Measurements from ENCODE around the gene SMYD3. TPM values are rescaled to one million over a fixed set of nuclear protein-coding genes. Genes with fewer than 3 reads are reported as not detected.

SMYD3 gene
- total and polyA plus RNA-seq, 2 donors (not counting 3 experiments of a cell fraction or from before 2014, with no cell fraction given), result 16.0 to 32.1 TPM

GRCh38 chr1:246295968-246296367 is 211.1 kb downstream of the SMYD3 start:
- no peaks in the 10 kb centered on the region for H3K27me3 ChIP-seq (ENCODE audit: control insufficient read depth in 2 of 2, insufficient read depth in 2 of 2, low read length in 2 of 2)
- FAIRE-seq (peak; percentile 44), DNase-seq (ENCODE audit: low read depth, low spot score) (peak; percentile 53)
- intact Hi-C loops (cut with micrococcal nuclease) (loop anchor here (1.0 to 5.0 kb wide), 4 partner anchors 61 to 1144 kb away; partner anchors contain the start of gene KIF26B), dilution Hi-C loops (cut with MboI; ENCODE audit: extremely low pct_ligation_motif_present, low sequenced_read_pairs) (no loop called here)
- CTCF ChIA-PET, result interaction anchor here (1.2 kb wide), 1 partner anchor 22 kb away, joined by 3 read pairs; no protein-coding TSS in a partner anchor
- H3K79me2 ChIP-seq (ENCODE audit: control insufficient read depth, insufficient read depth, low read length), result no peaks in the 10 kb centered on the region
- H3K9ac ChIP-seq (replicated peaks; ENCODE audit: extremely low read depth, insufficient read depth, low read length), result peak overlapping the region; percentile 53
- POLR2A ChIA-PET, result no interaction called here
- peak overlapping the region; percentile 78 for H3K27ac ChIP-seq (ENCODE audit: insufficient read depth, low read depth, low read length)
- H3K36me3 ChIP-seq (ENCODE audit: control insufficient read depth in 2 of 2, extremely low read depth in 1 of 2, insufficient read depth in 2 of 2, low read length in 2 of 2), result no peaks in the 10 kb centered on the region
- BruUV-seq (replicated peaks), result no TSS peak
- H3K4me1 ChIP-seq (ENCODE audit: control insufficient read depth, extremely low read depth, insufficient read depth, low read length), result peaks cover 43% of the 10 kb centered on the region
- TF ChIP-seq, protein P1, sequence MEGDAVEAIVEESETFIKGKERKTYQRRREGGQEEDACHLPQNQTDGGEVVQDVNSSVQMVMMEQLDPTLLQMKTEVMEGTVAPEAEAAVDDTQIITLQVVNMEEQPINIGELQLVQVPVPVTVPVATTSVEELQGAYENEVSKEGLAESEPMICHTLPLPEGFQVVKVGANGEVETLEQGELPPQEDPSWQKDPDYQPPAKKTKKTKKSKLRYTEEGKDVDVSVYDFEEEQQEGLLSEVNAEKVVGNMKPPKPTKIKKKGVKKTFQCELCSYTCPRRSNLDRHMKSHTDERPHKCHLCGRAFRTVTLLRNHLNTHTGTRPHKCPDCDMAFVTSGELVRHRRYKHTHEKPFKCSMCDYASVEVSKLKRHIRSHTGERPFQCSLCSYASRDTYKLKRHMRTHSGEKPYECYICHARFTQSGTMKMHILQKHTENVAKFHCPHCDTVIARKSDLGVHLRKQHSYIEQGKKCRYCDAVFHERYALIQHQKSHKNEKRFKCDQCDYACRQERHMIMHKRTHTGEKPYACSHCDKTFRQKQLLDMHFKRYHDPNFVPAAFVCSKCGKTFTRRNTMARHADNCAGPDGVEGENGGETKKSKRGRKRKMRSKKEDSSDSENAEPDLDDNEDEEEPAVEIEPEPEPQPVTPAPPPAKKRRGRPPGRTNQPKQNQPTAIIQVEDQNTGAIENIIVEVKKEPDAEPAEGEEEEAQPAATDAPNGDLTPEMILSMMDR (IDR thresholded peaks at IDR 0.05; ENCODE audit: extremely low read depth in 1 of 2, insufficient read depth in 1 of 2, low read depth in 1 of 2, low read length in 2 of 2), result no peak
- TF ChIP-seq POLR2AphosphoS5 (IDR thresholded peaks at IDR 0.05; ENCODE audit: insufficient read depth, low read depth, low read length), result peak; percentile 65
- peak overlapping the region; percentile 54 for H2AFZ ChIP-seq (ENCODE audit: low read depth, low read length)
- H3K4me2 ChIP-seq (ENCODE audit: insufficient read depth, low read length), result peak overlapping the region; percentile 54
- H4K20me1 ChIP-seq (replicated peaks; ENCODE audit: control insufficient read depth, extremely low read depth, insufficient read depth, low read length), result no peaks in the 10 kb centered on the region
- H3K9me3 ChIP-seq (replicated peaks; ENCODE audit: control insufficient read depth, insufficient read depth, low read length), result no peaks in the 10 kb centered on the region
- H3K4me3 ChIP-seq (replicated peaks in 1 of 3; ENCODE audit: insufficient read depth in 1 of 3, low read depth in 1 of 3, low read length in 3 of 3), result no peak overlapping the region
- H3K9me1 ChIP-seq (replicated peaks; ENCODE audit: control insufficient read depth, extremely low read depth, insufficient read depth, low read length), result no peaks in the 10 kb centered on the region

GRCh38 chr1:246295340-246295739 is 211.7 kb downstream of the SMYD3 start:
- intact Hi-C loops (cut with micrococcal nuclease), result loop anchor here (5.0 kb wide), 3 partner anchors 157 to 1143 kb away; partner anchors contain the start of gene KIF26B
- CTCF ChIA-PET, result interaction anchor here (1.2 kb wide), 1 partner anchor 22 kb away, joined by 3 read pairs; no protein-coding TSS in a partner anchor
- TF ChIP-seq GATA2 (IDR thresholded peaks at IDR 0.05; ENCODE audit: insufficient read depth, insufficient read length, low read depth, low read length) (peak; percentile 26), POLR2AphosphoS5 (IDR thresholded peaks at IDR 0.05; ENCODE audit: insufficient read depth, low read depth, low read length) (no peak), POLR2A (IDR thresholded peaks at IDR 0.05; ENCODE audit: low read depth, low read length) (no peak), MYC (IDR thresholded peaks at IDR 0.05; ENCODE audit: low read depth, low read length) (no peak)
- TF ChIP-seq, protein P1 (IDR thresholded peaks at IDR 0.05; ENCODE audit: extremely low read depth in 1 of 2, insufficient read depth in 1 of 2, low read depth in 1 of 2, low read length in 2 of 2), result no peak
- POLR2A ChIA-PET, result no interaction called here
- FAIRE-seq (no peak), DNase-seq (ENCODE audit: low read depth, low spot score) (no peak)
- peak overlapping the region; percentile 54 for H3K4me2 ChIP-seq (ENCODE audit: insufficient read depth, low read length)
- H3K27me3 ChIP-seq (ENCODE audit: control insufficient read depth in 2 of 2, insufficient read depth in 2 of 2, low read length in 2 of 2), result no peaks in the 10 kb centered on the region
- H3K79me2 ChIP-seq (ENCODE audit: control insufficient read depth, insufficient read depth, low read length), result no peaks in the 10 kb centered on the region
- no peaks in the 10 kb centered on the region for H3K36me3 ChIP-seq (ENCODE audit: control insufficient read depth in 2 of 2, extremely low read depth in 1 of 2, insufficient read depth in 2 of 2, low read length in 2 of 2)
- no peaks in the 10 kb centered on the region for H3K9me1 ChIP-seq (replicated peaks; ENCODE audit: control insufficient read depth, extremely low read depth, insufficient read depth, low read length)
- peak overlapping the region; percentile 78 for H3K27ac ChIP-seq (ENCODE audit: insufficient read depth, low read depth, low read length)
- no peaks in the 10 kb centered on the region for H4K20me1 ChIP-seq (replicated peaks; ENCODE audit: control insufficient read depth, extremely low read depth, insufficient read depth, low read length)
- no peaks in the 10 kb centered on the region for H3K9me3 ChIP-seq (replicated peaks; ENCODE audit: control insufficient read depth, insufficient read depth, low read length)
- H2AFZ ChIP-seq (ENCODE audit: low read depth, low read length), result no peak overlapping the region
- peak overlapping the region; percentile 53 for H3K9ac ChIP-seq (replicated peaks; ENCODE audit: extremely low read depth, insufficient read depth, low read length)
- no TSS peak for BruUV-seq (replicated peaks)
- H3K4me1 ChIP-seq (ENCODE audit: control insufficient read depth, extremely low read depth, insufficient read depth, low read length), result peaks cover 37% of the 10 kb centered on the region
- dilution Hi-C loops (cut with MboI; ENCODE audit: extremely low pct_ligation_motif_present, low sequenced_read_pairs), result no loop called here
- H3K4me3 ChIP-seq (replicated peaks in 1 of 3; ENCODE audit: insufficient read depth in 1 of 3, low read depth in 1 of 3, low read length in 3 of 3), result no peak overlapping the region
